ENCODE data around the gene AOAH. TPM values are rescaled to one million over a fixed set of nuclear protein-coding genes. Genes with fewer than 3 reads are reported as not detected.

AOAH gene
- total and polyA plus RNA-seq, 2 donors (not counting 3 experiments of a cell fraction or from before 2014, with no cell fraction given): not detected

GRCh38 chr7:36653663-36654355 is 70.5 kb downstream of the AOAH start:
- Histone ChIP-seq H3K9ac (replicated peaks; ENCODE audit: extremely low read depth, insufficient read depth, low read length) (no peak overlapping the region), H3K79me2 (ENCODE audit: control insufficient read depth, insufficient read depth, low read length) (no peaks in the 10 kb centered on the region), H3K9me1 (replicated peaks; ENCODE audit: control insufficient read depth, extremely low read depth, insufficient read depth, low read length) (no peaks in the 10 kb centered on the region), H3K4me1 (ENCODE audit: control insufficient read depth, extremely low read depth, insufficient read depth, low read length) (no peaks in the 10 kb centered on the region), H3K4me2 (ENCODE audit: insufficient read depth, low read length) (no peak overlapping the region), H3K27me3 (ENCODE audit: control insufficient read depth in 2 of 2, insufficient read depth in 2 of 2, low read length in 2 of 2) (no peaks in the 10 kb centered on the region), H4K20me1 (replicated peaks; ENCODE audit: control insufficient read depth, extremely low read depth, insufficient read depth, low read length) (no peaks in the 10 kb centered on the region), H3K9me3 (replicated peaks; ENCODE audit: control insufficient read depth, insufficient read depth, low read length) (no peaks in the 10 kb centered on the region), H3K27ac (ENCODE audit: insufficient read depth, low read depth, low read length) (no peak overlapping the region), H3K36me3 (ENCODE audit: control insufficient read depth in 2 of 2, extremely low read depth in 1 of 2, insufficient read depth in 2 of 2, low read length in 2 of 2) (no peaks in the 10 kb centered on the region), H3K4me3 (replicated peaks in 1 of 3; ENCODE audit: insufficient read depth in 1 of 3, low read depth in 1 of 3, low read length in 3 of 3) (no peak overlapping the region), H2AFZ (ENCODE audit: low read depth, low read length) (no peak overlapping the region)
- CTCF ChIA-PET: interaction anchor here (0.6 to 1.7 kb wide), 3 partner anchors 17 to 397 kb away, joined by 3 to 8 read pairs (median 3); no protein-coding TSS in a partner anchor
- POLR2A ChIA-PET: no interaction called here
- FAIRE-seq (no peak), DNase-seq (ENCODE audit: low read depth, low spot score) (no peak)
- no TSS peak for BruUV-seq (replicated peaks)
- intact Hi-C loops (cut with micrococcal nuclease): no loop called here
- dilution Hi-C loops (cut with MboI; ENCODE audit: extremely low pct_ligation_motif_present, low sequenced_read_pairs): no loop called here
- TF ChIP-seq FOS (IDR thresholded peaks at IDR 0.05; ENCODE audit: borderline replicate concordance, insufficient read depth, low read length): no peak
- no peak for TF ChIP-seq JUN (IDR thresholded peaks at IDR 0.05; ENCODE audit: borderline replicate concordance, insufficient read depth, insufficient read length, low read depth)
- TF ChIP-seq GATA2 (IDR thresholded peaks at IDR 0.05; ENCODE audit: insufficient read depth, insufficient read length, low read depth, low read length): no peak
- no peak for TF ChIP-seq POLR2A (IDR thresholded peaks at IDR 0.05; ENCODE audit: low read depth, low read length)
- no peak for TF ChIP-seq EZH2 (IDR thresholded peaks at IDR 0.05; ENCODE audit: borderline replicate concordance, low read depth, low read length, severe bottlenecking)
- no peak for TF ChIP-seq MAX (IDR thresholded peaks at IDR 0.05; ENCODE audit: insufficient read depth, insufficient read length)
- TF ChIP-seq MYC (IDR thresholded peaks at IDR 0.05; ENCODE audit: low read depth, low read length): no peak

All from endothelial cell of umbilical vein (primary cell).